ENCODE measurements around the gene SLCO1C1.
A peak's percentile ranks its signal among the peaks of the same experiment; 100 is the strongest.

Gene SLCO1C1

GRCh38 chr12:20695232-20695631 is at the start of gene SLCO1C1:
TSS of gene SLCO1C1 (plus strand) at chr12:20695332. CDS start at chr12:20699577, 4,245 bp downstream.
- no peak for TF ChIP-seq CTCF (IDR thresholded peaks at IDR 0.05; ENCODE audit: control insufficient read depth, insufficient read depth, low read depth, low read length, missing control alignments)
- no peak within 1 kb of the TSS for H3K4me3 ChIP-seq (ENCODE audit: control insufficient read depth, low read depth, low read length)
- no peak for DNase-seq (ENCODE audit: low read depth)

GRCh38 chr12:20646239-20646827 is 48.8 kb upstream of the SLCO1C1 start:
- no peak overlapping the region for H3K4me3 ChIP-seq (ENCODE audit: control insufficient read depth, low read depth, low read length)
- DNase-seq (ENCODE audit: low read depth) = peak; percentile 37
- peak; percentile 59 for TF ChIP-seq CTCF (IDR thresholded peaks at IDR 0.05; ENCODE audit: control insufficient read depth, insufficient read depth, low read depth, low read length, missing control alignments)

GRCh38 chr12:20653871-20654270 is 41.3 kb upstream of the SLCO1C1 start:
- no peak for TF ChIP-seq CTCF (IDR thresholded peaks at IDR 0.05; ENCODE audit: control insufficient read depth, insufficient read depth, low read depth, low read length, missing control alignments)
- H3K4me3 ChIP-seq (ENCODE audit: control insufficient read depth, low read depth, low read length) = no peak overlapping the region
- DNase-seq (ENCODE audit: low read depth) = no peak

GRCh38 chr12:20656600-20656999 is 38.5 kb upstream of the SLCO1C1 start:
- DNase-seq (ENCODE audit: low read depth) = no peak
- no peak for TF ChIP-seq CTCF (IDR thresholded peaks at IDR 0.05; ENCODE audit: control insufficient read depth, insufficient read depth, low read depth, low read length, missing control alignments)
- H3K4me3 ChIP-seq (ENCODE audit: control insufficient read depth, low read depth, low read length) = no peak overlapping the region

- no peak overlapping the region for H3K4me3 ChIP-seq (ENCODE audit: control insufficient read depth, low read depth, low read length)
- no peak for DNase-seq (ENCODE audit: low read depth)
- no peak for TF ChIP-seq CTCF (IDR thresholded peaks at IDR 0.05; ENCODE audit: control insufficient read depth, insufficient read depth, low read depth, low read length, missing control alignments)
Observed at GRCh38 chr12:20657496-20657895, 37.6 kb upstream of the SLCO1C1 start.

GRCh38 chr12:20681334-20681733 is 13.8 kb upstream of the SLCO1C1 start:
- H3K4me3 ChIP-seq (ENCODE audit: control insufficient read depth, low read depth, low read length) = no peak overlapping the region
- TF ChIP-seq CTCF (IDR thresholded peaks at IDR 0.05; ENCODE audit: control insufficient read depth, insufficient read depth, low read depth, low read length, missing control alignments) = no peak
- no peak for DNase-seq (ENCODE audit: low read depth)

Data from AG09309 (cell line).